B cell (primary cell): Measurements from ENCODE around the gene CD58. TPM values are rescaled to one million over a fixed set of nuclear protein-coding genes. Genes with fewer than 3 reads are reported as not detected.

Experiments used
- ATAC-seq: fragments of 200-7000 bp; cut with Tn5 transposase; one replicate; pipeline ENCODE4 v1.10.0; 2021; ENCODE audit warnings: low read depth, mild to moderate bottlenecking, moderate number of reproducible peaks, moderate library complexity
- CTCF ChIA-PET: fragments of 350-600 bp; sonication (Branson Sonifier 250); formaldehyde crosslinking; loops from one replicate; lab custom pipeline; 2021; ENCODE audit warnings: antibody characterized with exemption, inconsistent platforms; lab: Charles Lee
- POLR2A ChIA-PET: fragments of 350-600 bp; sonication (Branson Sonifier 250); formaldehyde crosslinking; loops from one replicate; lab custom pipeline; 2021; ENCODE audit warnings: antibody characterized with exemption; lab: Charles Lee
- DNase-seq: peaks from one replicate; pipeline ENCODE4 v3.0.0; 2013
- H2AFZ ChIP-seq: 2 replicates; pipeline ENCODE4 v1.6.1; 2012; ENCODE audit warnings: mild to moderate bottlenecking, low read depth, low read length; ENCODE audit not compliant: insufficient read depth, poor library complexity, severe bottlenecking
- H3K27ac ChIP-seq, 2 donors: 1 replicate in 1 of 2; 2 replicates in 1 of 2; pipeline ENCODE4 v1.5.1; 2012 to 2013; ENCODE audit warnings: low read length in 2 of 2, mild to moderate bottlenecking in 2 of 2, moderate library complexity in 1 of 2
- H3K27me3 ChIP-seq, 4 experiments: fragments of 200-600 bp in 1 of 4; sonication (generic) in 1 of 4; replicated peaks in 1 of 4; 1 replicate in 2 of 4; 2 replicates in 2 of 4; pipeline versions ENCODE4 v1.6.1 to v1.7.0; 2013 to 2016; ENCODE audit warnings: low read length in 3 of 4, mild to moderate bottlenecking in 2 of 4, mixed read lengths in 1 of 4, moderate library complexity in 1 of 4; ENCODE audit not compliant: insufficient read depth in 4 of 4, control insufficient read depth in 3 of 4; ENCODE audit errors: control extremely low read depth in 1 of 4
- H3K36me3 ChIP-seq, 2 experiments: replicated peaks in 1 of 2; 1 replicate in 1 of 2; 2 replicates in 1 of 2; pipeline versions ENCODE4 v1.6.1 to v1.7.1; 2013; ENCODE audit warnings: low read length in 1 of 2; ENCODE audit not compliant: insufficient read depth in 2 of 2, control insufficient read depth in 1 of 2; ENCODE audit errors: control extremely low read depth in 1 of 2, extremely low read depth in 1 of 2
- H3K4me1 ChIP-seq, 2 donors: fragments of 200-600 bp in 1 of 2; sonication (generic) in 1 of 2; 1 replicate in 1 of 2; 2 replicates in 1 of 2; pipeline versions ENCODE4 v1.5.1 to v1.6.1; 2013 to 2017; ENCODE audit warnings: low read length in 2 of 2; ENCODE audit not compliant: control insufficient read depth in 2 of 2, insufficient read depth in 2 of 2
- H3K4me2 ChIP-seq: replicated peaks from 2 replicates; pipeline ENCODE3; 2012; ENCODE audit warnings: mild to moderate bottlenecking, low read depth, low read length; ENCODE audit not compliant: poor library complexity, severe bottlenecking
- H3K4me3 ChIP-seq, 5 experiments: fragments of 200-600 bp in 1 of 5; sonication (generic) in 1 of 5; 1 replicate in 3 of 5; 2 replicates in 2 of 5; pipeline versions ENCODE4 v1.5.1 to v1.7.0; 2011 to 2016; ENCODE audit warnings: low read length in 4 of 5, mild to moderate bottlenecking in 4 of 5, low read depth in 2 of 5, control low read depth in 1 of 5, moderate library complexity in 1 of 5; ENCODE audit not compliant: insufficient read depth in 1 of 5; ENCODE audit errors: control extremely low read depth in 1 of 5, extremely low read depth in 1 of 5
- H3K79me2 ChIP-seq: fragments of 200-600 bp; sonication (generic); one replicate; pipeline ENCODE4 v1.6.0; 2016; ENCODE audit warnings: low read length; ENCODE audit not compliant: control insufficient read depth, insufficient read depth
- H3K9ac ChIP-seq: fragments of 200-600 bp; sonication (generic); 2 replicates; pipeline ENCODE4 v1.6.1; 2017; ENCODE audit warnings: mild to moderate bottlenecking, low read length, moderate library complexity
- H3K9me3 ChIP-seq, 3 donors: one replicate each; pipeline versions ENCODE4 v1.6.1 to v1.7.1; 2013; ENCODE audit warnings: low read length in 2 of 3; ENCODE audit not compliant: control insufficient read depth in 2 of 3, insufficient read depth in 1 of 3; ENCODE audit errors: control extremely low read depth in 1 of 3
- H4K20me1 ChIP-seq: 2 replicates; pipeline ENCODE4 v1.6.0; 2012; ENCODE audit warnings: mild to moderate bottlenecking, low read length; ENCODE audit not compliant: insufficient read depth, control insufficient read depth, poor library complexity, severe bottlenecking
- H3K27ac Mint-ChIP-seq: one replicate; pipeline ENCODE4 v1.8.0; 2021; ENCODE audit warnings: mixed read lengths
- H3K27me3 Mint-ChIP-seq: one replicate; pipeline ENCODE4 v1.8.0; 2021; ENCODE audit warnings: mixed read lengths
- H3K4me1 Mint-ChIP-seq: one replicate; pipeline ENCODE4 v1.8.0; 2021; ENCODE audit warnings: mixed read lengths
- H3K4me3 Mint-ChIP-seq: one replicate; pipeline ENCODE4 v1.8.0; 2021; ENCODE audit warnings: mixed read lengths
- H3K9me3 Mint-ChIP-seq: one replicate; pipeline ENCODE4 v1.8.0; 2022; ENCODE audit warnings: mixed read lengths; ENCODE audit not compliant: insufficient read depth
- EZH2 ChIP-seq: IDR thresholded peaks from 2 replicates; pipeline ENCODE4 v1.6.1; 2012; ENCODE audit warnings: borderline replicate concordance, low read depth, mild to moderate bottlenecking, moderate library complexity, low read length; ENCODE audit not compliant: insufficient read depth, poor library complexity, severe bottlenecking
- WGBS: methylation state at CpG from one replicate; pipeline ENCODE4 v1.1.5; 2013; ENCODE audit warnings: missing lambda C conversion rate; ENCODE audit not compliant: insufficient coverage; 5-methylcytosine and 5-hydroxymethylcytosine counted together
- intact Hi-C: fragments of 100-400 bp; cut with micrococcal nuclease; formaldehyde crosslinking; loops from one replicate; pipeline ENCODE4 v1.10.0; 2022
- polyA plus RNA-seq: library from polyadenylated mRNA; depleted of rRNA; stranded (reverse); fragments of >200 nt; gene quantifications from 2 replicates; pipeline ENCODE4 v1.2.3, GENCODE V29; 2012
- total RNA-seq, 2 donors: library from RNA; stranded (reverse); fragments of 120-200 nt in 1 of 2; gene quantifications; 1 replicate in 1 of 2; 2 replicates in 1 of 2; pipeline versions ENCODE4 v1.2.3 to v1.2.4, GENCODE V29; 2013 to 2022
- TF ChIP-seq, protein P1 (sequence below): fragments of 200-600 bp; IDR thresholded peaks from one replicate; pipeline ENCODE4 v1.8.0; 2022; ENCODE audit warnings: antibody characterized with exemption, mild to moderate bottlenecking

The CD58 gene
- total and polyA plus RNA-seq, 2 donors (not counting 1 experiment from before 2014, with no cell fraction given): 12.3 to 47.6 TPM

DNA sequence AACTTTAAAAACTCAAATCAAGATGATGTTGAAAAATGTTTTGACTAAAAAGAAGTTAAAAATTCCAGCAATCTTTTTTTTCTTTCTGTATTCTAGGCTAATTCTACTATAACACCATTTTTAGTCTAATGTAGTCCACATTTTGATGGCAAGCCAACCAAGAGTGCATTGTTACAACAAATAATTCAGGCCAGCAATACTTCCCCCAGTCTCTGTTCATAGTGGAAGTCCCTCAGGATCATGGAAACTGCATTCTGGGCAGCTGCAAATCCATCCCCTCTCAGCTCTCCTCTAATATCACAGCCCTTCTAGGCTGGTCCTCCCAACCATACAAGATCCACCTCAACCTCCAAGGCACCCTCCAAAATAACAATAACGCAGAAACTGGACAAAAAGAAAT, 7.8 kb upstream of the CD58 start:
- no peaks in the 10 kb centered on the region for H4K20me1 ChIP-seq
- H3K4me1 ChIP-seq: no peaks in the 10 kb centered on the region
- H3K9me3 ChIP-seq: no peaks in the 10 kb centered on the region
- no peak overlapping the region for H3K9ac ChIP-seq
- POLR2A ChIA-PET: no interaction called here
- no peak for ATAC-seq
- H3K27ac ChIP-seq: no peak overlapping the region
- DNase-seq: no peak
- TF ChIP-seq, protein P1, sequence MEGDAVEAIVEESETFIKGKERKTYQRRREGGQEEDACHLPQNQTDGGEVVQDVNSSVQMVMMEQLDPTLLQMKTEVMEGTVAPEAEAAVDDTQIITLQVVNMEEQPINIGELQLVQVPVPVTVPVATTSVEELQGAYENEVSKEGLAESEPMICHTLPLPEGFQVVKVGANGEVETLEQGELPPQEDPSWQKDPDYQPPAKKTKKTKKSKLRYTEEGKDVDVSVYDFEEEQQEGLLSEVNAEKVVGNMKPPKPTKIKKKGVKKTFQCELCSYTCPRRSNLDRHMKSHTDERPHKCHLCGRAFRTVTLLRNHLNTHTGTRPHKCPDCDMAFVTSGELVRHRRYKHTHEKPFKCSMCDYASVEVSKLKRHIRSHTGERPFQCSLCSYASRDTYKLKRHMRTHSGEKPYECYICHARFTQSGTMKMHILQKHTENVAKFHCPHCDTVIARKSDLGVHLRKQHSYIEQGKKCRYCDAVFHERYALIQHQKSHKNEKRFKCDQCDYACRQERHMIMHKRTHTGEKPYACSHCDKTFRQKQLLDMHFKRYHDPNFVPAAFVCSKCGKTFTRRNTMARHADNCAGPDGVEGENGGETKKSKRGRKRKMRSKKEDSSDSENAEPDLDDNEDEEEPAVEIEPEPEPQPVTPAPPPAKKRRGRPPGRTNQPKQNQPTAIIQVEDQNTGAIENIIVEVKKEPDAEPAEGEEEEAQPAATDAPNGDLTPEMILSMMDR: no peak
- TF ChIP-seq EZH2: no peak
- 100% methylated on average over 1 of the region's 1 CpG for WGBS
- H3K36me3 ChIP-seq: no peaks in the 10 kb centered on the region
- H3K27ac Mint-ChIP-seq: no peak overlapping the region
- no peaks in the 10 kb centered on the region for H3K9me3 Mint-ChIP-seq
- H3K27me3 Mint-ChIP-seq: no peaks in the 10 kb centered on the region
- CTCF ChIA-PET: interaction anchor here (1.0 to 3.2 kb wide), 3 partner anchors 18 to 440 kb away, joined by 3 to 15 read pairs (median 6); no protein-coding TSS in a partner anchor
- H3K27me3 ChIP-seq: peaks cover 0 to 3% (median 0%) of the 10 kb centered on the region in 4 experiments
- no peak overlapping the region for H3K4me2 ChIP-seq
- peaks cover 12% of the 10 kb centered on the region for H3K4me1 Mint-ChIP-seq
- H3K79me2 ChIP-seq: no peaks in the 10 kb centered on the region
- no peak overlapping the region for H2AFZ ChIP-seq
- intact Hi-C loops: no loop called here
- H3K4me3 Mint-ChIP-seq: no peak overlapping the region
- no peak overlapping the region for H3K4me3 ChIP-seq

DNA sequence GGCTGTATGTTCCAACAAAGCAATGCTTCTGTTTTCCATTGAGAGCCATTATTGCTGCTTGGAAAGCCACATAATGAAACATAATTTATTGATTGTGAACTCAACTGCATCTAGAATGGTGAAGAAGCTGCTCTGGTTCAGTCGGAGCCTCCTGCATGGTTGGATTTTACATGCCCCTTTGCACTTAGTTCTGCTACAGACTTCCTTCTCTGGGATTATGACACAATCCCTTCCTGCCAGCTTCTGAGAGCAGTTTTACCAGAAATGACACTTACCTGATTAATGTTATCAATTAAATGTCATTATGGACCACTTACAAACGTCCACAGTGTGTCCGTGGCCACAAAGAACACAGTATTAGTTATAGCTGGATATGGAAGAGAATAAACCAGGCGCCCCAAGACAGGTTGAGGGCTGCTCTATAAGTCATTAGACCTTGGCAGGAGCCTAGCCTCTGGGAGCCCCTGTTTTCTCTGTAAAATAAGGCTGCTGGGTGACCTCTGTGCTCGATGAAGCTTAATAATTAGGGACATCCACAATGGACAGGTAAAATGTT, 7.0 kb upstream of the CD58 start:
- Histone ChIP-seq H3K9ac (no peak overlapping the region), H3K4me1 (no peaks in the 10 kb centered on the region), H3K36me3 (no peaks in the 10 kb centered on the region), H4K20me1 (no peaks in the 10 kb centered on the region), H3K9me3 (no peaks in the 10 kb centered on the region), H3K79me2 (no peaks in the 10 kb centered on the region), H3K4me2 (no peak overlapping the region), H2AFZ (no peak overlapping the region), H3K27me3 (peaks cover 0 to 3% (median 0%) of the 10 kb centered on the region in 4 experiments), H3K27ac (no peak overlapping the region), H3K4me3 (no peak overlapping the region)
- no peak for TF ChIP-seq EZH2
- CTCF ChIA-PET: interaction anchor here (2.1 to 3.2 kb wide), 3 partner anchors 18 to 439 kb away, joined by 6 to 15 read pairs (median 8); no protein-coding TSS in a partner anchor
- intact Hi-C loops: no loop called here
- H3K27ac Mint-ChIP-seq: no peak overlapping the region
- peaks cover 13% of the 10 kb centered on the region for H3K4me1 Mint-ChIP-seq
- WGBS: 93% methylated on average over 1 of the region's 5 CpGs
- H3K9me3 Mint-ChIP-seq: no peaks in the 10 kb centered on the region
- POLR2A ChIA-PET: no interaction called here
- ATAC-seq (no peak), DNase-seq (no peak)
- no peak overlapping the region for H3K4me3 Mint-ChIP-seq
- H3K27me3 Mint-ChIP-seq: no peaks in the 10 kb centered on the region
